ENCODE measurements around the gene SLC47A1.
"Not testable (repeated sequence)": the region's sequence is repeated elsewhere in the genome, so short reads cannot be mapped to it uniquely, and the experiment has no call there.

The SLC47A1 gene

GRCh38 chr17:19570544-19571062, 36.9 kb downstream of the SLC47A1 start:
- H3K4me3 ChIP-seq (ENCODE audit: low read depth, low read length) = no peak overlapping the region
- DNase-seq (ENCODE audit: low read depth) = no peak
- no peak for TF ChIP-seq CTCF (IDR thresholded peaks at IDR 0.05; ENCODE audit: low read depth, low read length, missing control alignments)

- no peak for DNase-seq (ENCODE audit: low read depth)
- no peak for TF ChIP-seq CTCF (IDR thresholded peaks at IDR 0.05; ENCODE audit: low read depth, low read length, missing control alignments)
- H3K4me3 ChIP-seq (ENCODE audit: low read depth, low read length) = no peak overlapping the region
Measured at GRCh38 chr17:19573075-19573474, 39.4 kb downstream of the SLC47A1 start.

- TF ChIP-seq CTCF (IDR thresholded peaks at IDR 0.05; ENCODE audit: low read depth, low read length, missing control alignments) = no peak
- no peak overlapping the region for H3K4me3 ChIP-seq (ENCODE audit: low read depth, low read length)
- no peak for DNase-seq (ENCODE audit: low read depth)
Measured at GRCh38 chr17:19574956-19575355, 41.3 kb downstream of the SLC47A1 start.

- no peak for DNase-seq (ENCODE audit: low read depth)
- TF ChIP-seq CTCF (IDR thresholded peaks at IDR 0.05; ENCODE audit: low read depth, low read length, missing control alignments) = no peak
- no peak overlapping the region for H3K4me3 ChIP-seq (ENCODE audit: low read depth, low read length)
Measured at GRCh38 chr17:19578545-19578944, 44.9 kb downstream of the SLC47A1 start.

GRCh38 chr17:19579192-19579761, 45.6 kb downstream of the SLC47A1 start:
- H3K4me3 ChIP-seq (ENCODE audit: low read depth, low read length) = no peak overlapping the region
- DNase-seq (ENCODE audit: low read depth) = no peak
- TF ChIP-seq CTCF (IDR thresholded peaks at IDR 0.05; ENCODE audit: low read depth, low read length, missing control alignments) = no peak

- no peak for TF ChIP-seq CTCF (IDR thresholded peaks at IDR 0.05; ENCODE audit: low read depth, low read length, missing control alignments)
- no peak for DNase-seq (ENCODE audit: low read depth)
- H3K4me3 ChIP-seq (ENCODE audit: low read depth, low read length) = no peak overlapping the region
Measured at GRCh38 chr17:19579867-19580565, 46.4 kb downstream of the SLC47A1 start.

- not testable (repeated sequence) for H3K4me3 ChIP-seq (ENCODE audit: low read depth, low read length); DNase-seq (ENCODE audit: low read depth)
Measured at GRCh38 chr17:19580566-19580920, 46.9 kb downstream of the SLC47A1 start.

GRCh38 chr17:19582152-19582551, 48.5 kb downstream of the SLC47A1 start:
- not testable (repeated sequence) for DNase-seq (ENCODE audit: low read depth); H3K4me3 ChIP-seq (ENCODE audit: low read depth, low read length)
